Measurements from ENCODE around the gene MGMT. TPM values are rescaled to one million over a fixed set of nuclear protein-coding genes. Genes with fewer than 3 reads are reported as not detected.

Gene MGMT
- total RNA-seq, 4 donors from 2014 or later, result 25.6 to 32.2 (median 29.5) TPM

DNA sequence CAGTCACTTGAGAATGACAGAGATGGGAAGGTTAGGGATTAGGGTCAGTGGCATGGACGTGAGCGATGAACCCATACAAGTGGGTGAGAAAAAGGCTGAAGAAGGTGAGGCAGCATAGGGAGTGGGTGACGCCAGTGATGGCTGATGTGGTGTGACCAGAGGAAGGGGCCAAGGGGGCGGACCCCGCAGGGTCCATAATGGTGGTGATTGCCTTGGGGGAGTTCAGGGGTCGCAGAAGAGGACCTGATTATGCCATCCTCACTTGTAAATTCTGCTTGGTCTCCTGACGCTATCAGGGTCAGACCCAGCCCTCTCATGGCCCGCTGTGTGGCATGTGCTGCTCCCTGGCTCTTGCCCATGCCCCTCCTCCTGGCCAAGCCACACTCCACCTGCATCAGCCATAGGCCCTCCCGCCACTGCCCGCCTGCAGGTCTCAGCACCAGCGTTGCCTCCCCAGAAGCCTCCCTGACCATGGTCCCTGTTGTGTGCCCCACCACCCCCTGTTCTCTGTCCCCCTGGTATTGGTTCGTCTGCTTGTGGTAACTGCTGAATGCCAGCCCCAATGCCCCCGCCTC lies 261.3 kb downstream of the MGMT start:
- 94% methylated on average over 13 of the region's 13 CpGs for WGBS
- Histone ChIP-seq H3K27ac (no peak overlapping the region), H3K4me1 (no peaks in the 10 kb centered on the region), H3K9me3 (no peaks in the 10 kb centered on the region), H3K36me3 (no peaks in the 10 kb centered on the region), H3K27me3 (no peaks in the 10 kb centered on the region), H3K4me3 (no peak overlapping the region)
- TF ChIP-seq POLR2A (IDR thresholded peaks at IDR 0.05) (no peak), POLR2AphosphoS5 (IDR thresholded peaks at IDR 0.05) (no peak), EP300 (IDR thresholded peaks at IDR 0.05) (no peak)
- TF ChIP-seq, protein P1, sequence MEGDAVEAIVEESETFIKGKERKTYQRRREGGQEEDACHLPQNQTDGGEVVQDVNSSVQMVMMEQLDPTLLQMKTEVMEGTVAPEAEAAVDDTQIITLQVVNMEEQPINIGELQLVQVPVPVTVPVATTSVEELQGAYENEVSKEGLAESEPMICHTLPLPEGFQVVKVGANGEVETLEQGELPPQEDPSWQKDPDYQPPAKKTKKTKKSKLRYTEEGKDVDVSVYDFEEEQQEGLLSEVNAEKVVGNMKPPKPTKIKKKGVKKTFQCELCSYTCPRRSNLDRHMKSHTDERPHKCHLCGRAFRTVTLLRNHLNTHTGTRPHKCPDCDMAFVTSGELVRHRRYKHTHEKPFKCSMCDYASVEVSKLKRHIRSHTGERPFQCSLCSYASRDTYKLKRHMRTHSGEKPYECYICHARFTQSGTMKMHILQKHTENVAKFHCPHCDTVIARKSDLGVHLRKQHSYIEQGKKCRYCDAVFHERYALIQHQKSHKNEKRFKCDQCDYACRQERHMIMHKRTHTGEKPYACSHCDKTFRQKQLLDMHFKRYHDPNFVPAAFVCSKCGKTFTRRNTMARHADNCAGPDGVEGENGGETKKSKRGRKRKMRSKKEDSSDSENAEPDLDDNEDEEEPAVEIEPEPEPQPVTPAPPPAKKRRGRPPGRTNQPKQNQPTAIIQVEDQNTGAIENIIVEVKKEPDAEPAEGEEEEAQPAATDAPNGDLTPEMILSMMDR (IDR thresholded peaks at IDR 0.05), result no peak
- peak in 1 of 2 donors; percentile 48 for DNase-seq (ENCODE audit: low spot score in 2 of 2)

- TF ChIP-seq, protein P1 (IDR thresholded peaks at IDR 0.05), result no peak
- no peak for TF ChIP-seq EP300 (IDR thresholded peaks at IDR 0.05)
- no peak for TF ChIP-seq POLR2AphosphoS5 (IDR thresholded peaks at IDR 0.05)
- TF ChIP-seq POLR2A (IDR thresholded peaks at IDR 0.05), result no peak
- Histone ChIP-seq H3K4me3 (no peak overlapping the region), H3K36me3 (no peaks in the 10 kb centered on the region), H3K4me1 (no peaks in the 10 kb centered on the region), H3K27ac (no peak overlapping the region), H3K9me3 (no peaks in the 10 kb centered on the region), H3K27me3 (no peaks in the 10 kb centered on the region)
- 95% methylated on average over 16 of the region's 21 CpGs for WGBS
- peak in 1 of 2 donors; percentile 40 for DNase-seq (ENCODE audit: low spot score in 2 of 2)
Measured at GRCh38 chr10:129728905-129729795, 262.1 kb downstream of the MGMT start.

DNA sequence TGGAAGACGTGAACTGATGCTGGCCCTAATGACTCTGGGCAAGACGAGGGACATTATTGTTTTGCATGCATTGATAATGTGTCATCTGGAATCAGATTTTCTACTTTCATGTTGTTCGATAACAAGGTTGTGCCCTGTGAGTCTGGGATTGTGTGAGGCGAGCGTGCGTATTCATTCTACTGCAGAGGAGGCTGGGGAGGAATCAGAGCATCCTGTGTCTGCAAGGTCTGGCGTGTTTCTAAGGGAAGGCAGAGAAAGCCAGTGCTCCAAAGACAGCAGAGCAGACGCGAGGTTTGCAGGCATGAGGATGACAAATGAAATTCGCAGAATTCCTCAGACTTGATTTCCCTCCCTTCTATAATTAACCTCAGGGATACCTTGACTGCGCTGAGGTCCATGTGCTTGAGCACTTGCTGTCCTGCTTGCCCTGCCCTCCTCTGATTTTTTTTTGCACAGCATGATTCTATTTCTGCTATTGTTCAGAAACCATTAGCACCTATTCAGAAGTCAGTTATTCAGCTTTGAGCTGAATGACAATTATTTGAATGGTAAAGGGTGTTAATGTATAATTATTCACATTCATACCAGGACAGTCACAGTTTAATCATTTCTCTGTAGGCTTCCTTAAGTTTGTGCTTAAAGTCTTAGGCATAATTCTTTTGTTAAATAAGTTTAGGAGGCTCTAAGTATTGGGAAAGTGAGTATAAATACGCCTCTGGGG lies 263.4 kb downstream of the MGMT start:
- TF ChIP-seq EP300 (IDR thresholded peaks at IDR 0.05) (no peak), POLR2A (IDR thresholded peaks at IDR 0.05) (no peak), POLR2AphosphoS5 (IDR thresholded peaks at IDR 0.05) (no peak)
- TF ChIP-seq, protein P1 (IDR thresholded peaks at IDR 0.05), result no peak
- no peaks in the 10 kb centered on the region for H3K36me3 ChIP-seq
- DNase-seq (ENCODE audit: low spot score in 2 of 2), result no peak
- no peak overlapping the region for H3K27ac ChIP-seq
- H3K4me3 ChIP-seq, result no peak overlapping the region
- 93% methylated on average over 12 of the region's 12 CpGs for WGBS
- no peaks in the 10 kb centered on the region for H3K27me3 ChIP-seq
- H3K4me1 ChIP-seq, result no peaks in the 10 kb centered on the region
- H3K9me3 ChIP-seq, result no peaks in the 10 kb centered on the region

DNA sequence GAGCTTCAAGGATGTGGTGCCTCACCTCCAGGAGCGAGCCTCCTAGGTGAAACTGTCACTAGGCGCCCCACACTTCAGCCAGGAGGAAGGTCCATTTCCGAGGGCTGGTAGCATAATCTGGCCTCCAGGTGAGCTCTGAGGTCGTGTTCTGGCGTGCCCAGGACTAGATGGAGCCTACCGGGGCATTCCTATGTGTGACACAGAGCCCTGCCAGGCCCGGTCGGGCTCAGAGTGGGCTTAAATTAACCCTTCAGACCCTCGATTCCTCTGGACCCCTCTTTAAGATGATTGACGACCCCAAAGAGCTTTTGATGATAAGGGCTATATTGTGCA lies 263.9 kb downstream of the MGMT start:
- no peak overlapping the region for H3K27ac ChIP-seq
- no peak overlapping the region for H3K4me3 ChIP-seq
- TF ChIP-seq EP300 (IDR thresholded peaks at IDR 0.05) (no peak), POLR2A (IDR thresholded peaks at IDR 0.05) (no peak), POLR2AphosphoS5 (IDR thresholded peaks at IDR 0.05) (no peak)
- TF ChIP-seq, protein P1 (IDR thresholded peaks at IDR 0.05), result no peak
- 72% methylated on average over 9 of the region's 10 CpGs for WGBS
- no peaks in the 10 kb centered on the region for H3K36me3 ChIP-seq
- H3K27me3 ChIP-seq, result no peaks in the 10 kb centered on the region
- no peak for DNase-seq (ENCODE audit: low spot score in 2 of 2)
- H3K4me1 ChIP-seq, result no peaks in the 10 kb centered on the region
- no peaks in the 10 kb centered on the region for H3K9me3 ChIP-seq
